Left ventricle myocardium superior (tissue), 1 donor: ENCODE results near the gene PTPRH. TPM values are rescaled to one million over a fixed set of nuclear protein-coding genes. Genes with fewer than 3 reads are reported as not detected.
A peak's percentile ranks its signal among the peaks of the same experiment; 100 is the strongest.
"Not testable (repeated sequence)": the region's sequence is repeated elsewhere in the genome, so short reads cannot be mapped to it uniquely, and the experiment has no call there.

Experiments used
- ATAC-seq: fragments of 200-7000 bp; cut with Tn5 transposase; one replicate; pipeline ENCODE4 v1.9.1; 2020; ENCODE audit warnings: mild to moderate bottlenecking, moderate library complexity
- DNase-seq: peaks from one replicate; pipeline ENCODE4 v3.0.0-alpha.2; 2020
- intact Hi-C: fragments of 100-400 bp; cut with micrococcal nuclease; formaldehyde crosslinking; loops from one replicate; pipeline ENCODE4 v1.11.0; 2022
- total RNA-seq: library from RNA; stranded (reverse); fragmentation: NEBNext Ultra II Directional; extraction: Animal tissue kit (Norgen Biotek cat#: 25700); gene quantifications from one replicate; pipeline ENCODE4 v1.2.1, GENCODE V29; 2021
- donor health status: DM: no; HTN: yes; CAD: no; lungs with severe emphysema.

The PTPRH gene
- total RNA-seq, 1 donor from 2014 or later, result 0.47 TPM

GRCh38 chr19:55166530-55167268 is 42.6 kb downstream of the PTPRH start, which contains the start of gene DNAAF3:
Gene DNAAF3, minus strand, starts transcription at chr19:55166613. Its CDS starts 200 bp downstream, at chr19:55166413.
- intact Hi-C loops, result no loop called here
- ATAC-seq (peak; percentile 96), DNase-seq (peak; percentile 94)

- intact Hi-C loops, result no loop called here
- ATAC-seq (peak; percentile 77), DNase-seq (peak; percentile 73)
Observed at GRCh38 chr19:55165952-55166529, 43.3 kb downstream of the PTPRH start.

- intact Hi-C loops, result no loop called here
- DNase-seq (no peak), ATAC-seq (no peak)
Observed at GRCh38 chr19:55161571-55162322, 47.6 kb downstream of the PTPRH start.

GRCh38 chr19:55160986-55161365 is 48.3 kb downstream of the PTPRH start:
- no peak for ATAC-seq
- intact Hi-C loops, result no loop called here
- no peak for DNase-seq

GRCh38 chr19:55160128-55160985 is 48.9 kb downstream of the PTPRH start:
- intact Hi-C loops, result no loop called here
- DNase-seq, result peak; percentile 91
- ATAC-seq, result peak; percentile 49

GRCh38 chr19:55158848-55159749 is 50.2 kb downstream of the PTPRH start:
- intact Hi-C loops, result no loop called here
- peak; percentile 90 for DNase-seq
- ATAC-seq, result peak; percentile 69

GRCh38 chr19:55158423-55158822 is 50.9 kb downstream of the PTPRH start:
- peak; percentile 1 for ATAC-seq
- DNase-seq, result no peak
- intact Hi-C loops, result no loop called here

DNA sequence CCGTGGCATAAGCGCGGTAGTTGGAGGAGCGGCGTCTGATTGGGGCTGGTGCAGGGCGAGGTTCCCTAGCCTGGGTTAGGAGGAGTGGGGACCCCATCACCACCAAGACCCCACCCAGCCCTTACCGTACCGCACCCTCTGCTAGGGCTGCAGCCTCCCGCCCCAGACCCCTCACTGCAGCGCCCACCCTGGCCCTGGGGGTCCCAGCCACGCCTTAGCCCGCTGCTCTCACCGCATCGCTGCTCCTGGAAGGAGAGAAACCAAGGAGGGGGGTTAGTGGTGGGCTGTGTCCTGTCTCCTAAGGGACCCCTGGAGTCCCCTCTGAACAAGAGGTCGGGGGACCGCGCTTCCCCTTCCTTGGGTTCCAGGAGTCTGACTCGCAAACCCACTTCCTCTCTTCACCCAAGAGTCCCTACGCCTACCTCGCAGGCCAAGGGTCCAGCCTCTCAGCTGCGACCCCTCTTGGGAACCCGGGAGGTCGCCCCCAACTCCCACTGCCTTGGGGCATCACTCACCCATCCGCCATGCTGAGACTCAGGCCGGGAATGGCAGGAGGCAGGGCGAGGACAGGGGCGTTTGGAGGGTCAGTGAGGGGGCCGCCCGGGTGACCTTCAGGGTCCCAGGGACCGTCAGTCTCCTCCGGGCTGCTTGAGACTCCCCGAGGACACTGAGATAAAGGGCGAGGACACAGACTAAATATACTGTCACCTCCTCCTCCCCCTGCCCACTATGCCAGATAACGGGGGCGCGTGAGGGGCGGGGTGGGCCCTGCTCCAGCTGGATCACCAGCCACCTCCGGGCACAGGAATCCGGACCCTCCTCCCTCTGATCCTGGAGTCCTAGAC is 52.0 kb downstream of the PTPRH start, which contains the start of gene TNNI3:
TNNI3 (minus strand) TSS at position 669 of the 845 bp plus-strand sequence; CDS start at position 526, 143 bp downstream.
- DNase-seq, result peak; percentile 86

DNA sequence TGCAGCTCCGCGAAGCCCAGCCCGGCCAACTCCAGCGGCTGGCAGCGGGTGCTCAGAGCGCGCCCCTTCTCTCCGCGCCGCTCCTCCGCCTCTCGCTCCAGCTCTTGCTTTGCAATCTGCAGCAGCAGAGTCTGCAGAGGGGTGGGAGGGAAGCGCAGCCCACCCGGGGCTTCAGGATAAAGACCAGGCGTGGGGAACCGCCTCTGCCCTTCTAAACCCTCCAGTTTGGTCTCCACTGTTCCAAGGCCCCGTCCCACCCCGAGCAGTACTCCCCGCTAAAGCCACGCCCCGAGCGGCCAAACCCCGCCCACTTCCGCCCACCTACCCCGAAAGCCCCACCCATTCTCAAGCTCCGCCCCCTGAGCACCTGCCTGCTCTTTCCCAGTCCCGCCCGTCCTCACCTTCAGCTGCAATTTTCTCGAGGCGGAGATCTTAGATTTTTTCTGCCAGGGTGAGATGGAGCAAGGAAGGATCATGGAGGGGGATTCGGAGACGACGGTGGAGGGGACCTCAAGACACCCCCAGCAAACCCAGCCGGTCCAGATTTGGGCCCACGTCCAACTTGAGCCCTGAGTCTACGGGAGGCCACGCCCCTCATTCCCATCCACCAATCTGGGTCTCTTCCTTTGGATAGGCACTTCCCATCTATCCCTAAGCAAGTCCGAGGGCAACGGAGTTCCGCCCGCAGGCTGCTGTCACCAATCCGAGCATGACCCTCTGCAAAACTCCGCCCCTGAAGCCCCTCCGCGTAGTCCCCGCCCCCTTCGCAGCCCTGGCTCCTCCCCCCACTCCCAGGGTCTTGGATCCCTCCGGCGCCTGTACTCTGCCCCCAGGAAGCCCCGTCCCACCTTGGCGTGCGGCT is 52.9 kb downstream of the PTPRH start:
- intact Hi-C loops, result no loop called here
- peak; percentile 81 for DNase-seq

More for the DNA sequence above, 52.0 kb downstream of the PTPRH start, which contains the start of gene TNNI3:
- intact Hi-C loops, result no loop called here
- ATAC-seq, result peak; percentile 63

GRCh38 chr19:55155784-55156183 is 53.5 kb downstream of the PTPRH start:
- DNase-seq, ATAC-seq, intact Hi-C loops: not testable (repeated sequence)

More for the DNA sequence above, 52.9 kb downstream of the PTPRH start:
- ATAC-seq, result peak; percentile 36

GRCh38 chr19:55153652-55154264 is 55.5 kb downstream of the PTPRH start:
- intact Hi-C loops, result no loop called here
- DNase-seq (no peak), ATAC-seq (no peak)

DNA sequence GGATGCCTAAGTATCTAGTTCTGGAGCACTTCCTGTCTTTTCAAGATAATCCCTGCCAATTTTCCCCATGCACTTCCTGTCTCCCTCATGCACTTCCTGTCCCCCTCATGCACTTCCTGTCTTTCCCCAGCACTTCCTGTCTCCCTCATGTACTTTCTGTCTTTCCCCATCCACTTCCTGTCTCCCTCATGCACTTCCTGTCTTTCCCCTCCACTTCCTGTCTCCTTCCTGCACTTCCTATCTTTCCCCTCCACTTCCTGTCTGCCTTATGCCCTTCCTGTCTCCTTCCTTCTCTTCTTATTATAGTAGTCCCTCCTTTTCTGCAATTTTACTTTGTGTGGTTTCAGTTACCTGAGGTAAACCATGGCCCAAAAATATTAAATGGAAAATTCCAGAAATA is 57.3 kb downstream of the PTPRH start:
- ATAC-seq (no peak), DNase-seq (no peak)
- intact Hi-C loops, result no loop called here

- DNase-seq (peak; percentile 60), ATAC-seq (peak; percentile 56)
- intact Hi-C loops, result no loop called here
Observed at GRCh38 chr19:55149078-55150003, 60.0 kb downstream of the PTPRH start, which contains the start of gene TNNT1. Gene TNNT1, minus strand, starts transcription at chr19:55149206. Its CDS starts 2,049 bp downstream, at chr19:55147157.

GRCh38 chr19:55147545-55148251 is 61.6 kb downstream of the PTPRH start:
- ATAC-seq (peak; percentile 0), DNase-seq (no peak)
- intact Hi-C loops, result no loop called here
